GM19240 (cell line): ENCODE data around the gene CSKMT.

Source experiments
- DNase-seq: peaks from one replicate; pipeline ENCODE4 v3.0.0; 2011; ENCODE audit warnings: low spot score; ENCODE audit not compliant: insufficient read length

The CSKMT gene

GRCh38 chr11:62715150-62716130 lies 50.3 kb downstream of the CSKMT start:
- DNase-seq, result no peak

- no peak for DNase-seq
These were observed 51.1 kb downstream of the CSKMT start for GRCh38 chr11:62716206-62716605.

- no peak for DNase-seq
These were observed 51.7 kb downstream of the CSKMT start for GRCh38 chr11:62716816-62717215.
